K562 (cell line): Measurements from ENCODE around the gene C6orf47. TPM values are rescaled to one million over a fixed set of nuclear protein-coding genes. Genes with fewer than 3 reads are reported as not detected.

Experiments
- CBX3 ChIP-seq, 2 experiments: IDR thresholded peaks; 1 replicate in 1 of 2; 2 replicates in 1 of 2; pipeline ENCODE4 v1.6.1; 2012; ENCODE audit warnings: inconsistent platforms in 2 of 2, low read length in 2 of 2, borderline replicate concordance in 1 of 2, control low read depth in 1 of 2
- MAX ChIP-seq: sonication (generic); formaldehyde crosslinking; IDR thresholded peaks from 2 replicates; pipeline ENCODE4 v1.9.0; 2022; ENCODE audit warnings: mild to moderate bottlenecking, missing genetic modification reagents
- MBD2 ChIP-seq: sonication (generic); IDR thresholded peaks from 2 replicates; pipeline ENCODE4 v1.6.1; 2016; ENCODE audit warnings: low read depth, borderline replicate concordance
- MECOM ChIP-seq: fragments of 250-450 bp; sonication (Bioruptor Pico); IDR thresholded peaks from 2 replicates; pipeline ENCODE4 v1.8.0; 2022; ENCODE audit warnings: inconsistent platforms
- ZNF408 ChIP-seq: fragments of 250-450 bp; sonication (Bioruptor Pico); IDR thresholded peaks from 2 replicates; pipeline ENCODE4 v1.4.0; 2020; ENCODE audit warnings: low read depth, mild to moderate bottlenecking, moderate library complexity
- ZNF740 ChIP-seq, 3 experiments: fragments of 200-800 bp in 1 of 3; sonication (Bioruptor generic) in 1 of 3; sonication (generic) in 1 of 3; formaldehyde crosslinking in 1 of 3; IDR thresholded peaks; 2 replicates each; pipeline versions ENCODE4 v1.6.1 to v1.8.0; 2016 to 2022; ENCODE audit warnings: mild to moderate bottlenecking in 2 of 3, missing compliant biosample characterization in 2 of 3, missing genetic modification characterization in 2 of 3, missing genetic modification reagents in 1 of 3
- polyA plus RNA-seq, 8 experiments: library from polyadenylated mRNA; depleted of rRNA in 4 of 8; stranded (reverse) in 5 of 8; unstranded in 3 of 8; fragments of >200 nt; fragmentation: Nextera tagmentation in 2 of 8; fragmentation: Illumina TruSeq in 1 of 8; extraction: Ambion mirVana in 2 of 8; extraction: Trizol in 1 of 8; gene quantifications; 2 replicates each; pipeline versions ENCODE4 v1.2.1 to v1.2.3, GENCODE V29; 2011 to 2014; ENCODE audit warnings: inconsistent platforms in 1 of 8, missing spikeins in 1 of 8
- total RNA-seq, 7 experiments: library from RNA; depleted of rRNA in 6 of 7; stranded (reverse); fragments of >200 nt in 6 of 7; fragmentation: Illumina TruSeq in 2 of 7; extraction: Trizol in 2 of 7; gene quantifications; 2 replicates each; pipeline versions ENCODE4 v1.2.1 to v1.2.3, GENCODE V29; 2011 to 2021; ENCODE audit warnings: low replicate concordance in 1 of 7
- TF ChIP-seq, protein P1 (sequence below): fragments of 200-400 bp; formaldehyde crosslinking; IDR thresholded peaks from 2 replicates; pipeline ENCODE4 v1.6.1; 2017; ENCODE audit warnings: mild to moderate bottlenecking, low read depth, low read length, moderate library complexity
- TF ChIP-seq, protein P2 (sequence below), 3 experiments: IDR thresholded peaks in 2 of 3; conservative IDR thresholded peaks in 1 of 3; 2 replicates each; pipeline ENCODE4 v1.5.1; 2011 to 2012; ENCODE audit warnings: low read length in 3 of 3, mild to moderate bottlenecking in 3 of 3, control low read depth in 2 of 3, improper control_type of control experiment in 1 of 3, inconsistent platforms in 1 of 3, low read depth in 1 of 3, mixed read lengths in 1 of 3, moderate library complexity in 1 of 3; ENCODE audit not compliant: insufficient read depth in 2 of 3
- TF ChIP-seq, protein P3 (sequence below): IDR thresholded peaks from 2 replicates; pipeline ENCODE4 v1.6.1; 2011; ENCODE audit warnings: borderline replicate concordance, low read depth, mild to moderate bottlenecking, moderate library complexity, low read length; ENCODE audit not compliant: insufficient read depth, poor library complexity, severe bottlenecking
- TF ChIP-seq, protein P4 (sequence below): fragments of 200-800 bp; sonication (Bioruptor generic); IDR thresholded peaks from 2 replicates; pipeline ENCODE4 v1.6.1; 2017; ENCODE audit warnings: missing genetic modification characterization, missing compliant biosample characterization
- TF ChIP-seq, protein P5 (sequence below): IDR thresholded peaks from 3 replicates; pipeline ENCODE4 v1.6.1; 2011; ENCODE audit warnings: borderline replicate concordance, mild to moderate bottlenecking, moderate library complexity; ENCODE audit not compliant: insufficient read length; ENCODE audit errors: extremely low read depth

Gene C6orf47
- total and polyA plus RNA-seq, 9 of the 15 experiments (the other 6 are each of a cell fraction or from before 2014, with no cell fraction given), result 0.14 to 43.8 (median 27.0) TPM

DNA sequence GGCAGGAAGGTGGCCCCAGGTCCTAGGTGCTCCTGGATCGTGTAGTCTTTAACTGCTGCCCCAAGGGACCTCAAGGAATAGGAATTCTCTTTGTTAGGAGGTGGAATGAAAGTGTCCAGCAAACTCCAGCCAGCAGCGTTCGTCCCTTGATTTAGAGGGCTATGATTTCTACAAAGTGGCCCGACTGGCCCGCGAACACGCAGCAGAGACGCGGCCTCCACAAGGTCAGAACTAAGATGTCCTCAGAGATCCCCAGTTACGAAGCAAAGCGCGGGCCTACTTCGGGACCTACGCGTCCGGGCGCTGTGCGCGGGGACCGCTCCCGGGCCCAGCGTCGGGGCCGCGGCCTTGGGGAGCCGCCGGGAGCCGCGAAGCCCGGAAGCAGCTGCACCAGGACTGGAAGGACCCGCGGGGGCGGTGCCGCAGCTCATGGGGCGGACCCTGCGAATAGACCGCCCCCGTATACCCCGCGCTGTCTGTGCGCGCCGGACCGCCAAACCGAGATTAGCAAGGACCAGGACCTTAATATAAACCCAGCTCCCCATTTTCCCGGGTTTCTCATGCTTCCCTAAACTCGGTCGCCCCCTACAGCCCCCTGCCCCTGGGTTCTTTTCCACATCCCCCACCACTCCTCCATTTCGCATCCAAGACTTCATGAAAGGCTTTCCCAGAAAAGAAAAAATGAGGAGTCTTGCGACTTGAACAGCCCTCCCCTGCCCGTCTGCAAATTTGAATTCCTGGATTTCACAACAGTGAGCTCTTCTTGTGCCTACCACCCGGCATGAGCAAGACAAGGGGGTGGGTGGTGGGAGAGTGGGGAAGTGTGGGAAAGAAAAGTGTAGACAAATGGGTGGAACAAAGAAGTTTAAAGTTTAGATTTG lies at the start of gene C6orf47 (continued):
- TF ChIP-seq MAX (CRISPR knock-in tag) (peak; percentile 66; the same call in 1 of the 2 replicates), ZNF408 (CRISPR knock-in tag) (no peak), MBD2 (no peak), CBX3 (IDR thresholded peaks at IDR 0.05; ENCODE audit: borderline replicate concordance in 1 of 2, low read length in 2 of 2) (no peak), MECOM (CRISPR knock-in tag) (peak; percentile 76; the same call in 1 of the 2 replicates), ZNF740 (CRISPR knock-in tag; IDR thresholded peaks at IDR 0.05) (peak; percentile 56; the same call in 1 of the 2 replicates), ZNF740 (tag; IDR thresholded peaks at IDR 0.05) (no peak; a peak in 1 of 4 replicates)
- TF ChIP-seq, protein P1, sequence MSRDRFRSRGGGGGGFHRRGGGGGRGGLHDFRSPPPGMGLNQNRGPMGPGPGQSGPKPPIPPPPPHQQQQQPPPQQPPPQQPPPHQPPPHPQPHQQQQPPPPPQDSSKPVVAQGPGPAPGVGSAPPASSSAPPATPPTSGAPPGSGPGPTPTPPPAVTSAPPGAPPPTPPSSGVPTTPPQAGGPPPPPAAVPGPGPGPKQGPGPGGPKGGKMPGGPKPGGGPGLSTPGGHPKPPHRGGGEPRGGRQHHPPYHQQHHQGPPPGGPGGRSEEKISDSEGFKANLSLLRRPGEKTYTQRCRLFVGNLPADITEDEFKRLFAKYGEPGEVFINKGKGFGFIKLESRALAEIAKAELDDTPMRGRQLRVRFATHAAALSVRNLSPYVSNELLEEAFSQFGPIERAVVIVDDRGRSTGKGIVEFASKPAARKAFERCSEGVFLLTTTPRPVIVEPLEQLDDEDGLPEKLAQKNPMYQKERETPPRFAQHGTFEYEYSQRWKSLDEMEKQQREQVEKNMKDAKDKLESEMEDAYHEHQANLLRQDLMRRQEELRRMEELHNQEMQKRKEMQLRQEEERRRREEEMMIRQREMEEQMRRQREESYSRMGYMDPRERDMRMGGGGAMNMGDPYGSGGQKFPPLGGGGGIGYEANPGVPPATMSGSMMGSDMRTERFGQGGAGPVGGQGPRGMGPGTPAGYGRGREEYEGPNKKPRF, result no peak
- TF ChIP-seq, protein P2, sequence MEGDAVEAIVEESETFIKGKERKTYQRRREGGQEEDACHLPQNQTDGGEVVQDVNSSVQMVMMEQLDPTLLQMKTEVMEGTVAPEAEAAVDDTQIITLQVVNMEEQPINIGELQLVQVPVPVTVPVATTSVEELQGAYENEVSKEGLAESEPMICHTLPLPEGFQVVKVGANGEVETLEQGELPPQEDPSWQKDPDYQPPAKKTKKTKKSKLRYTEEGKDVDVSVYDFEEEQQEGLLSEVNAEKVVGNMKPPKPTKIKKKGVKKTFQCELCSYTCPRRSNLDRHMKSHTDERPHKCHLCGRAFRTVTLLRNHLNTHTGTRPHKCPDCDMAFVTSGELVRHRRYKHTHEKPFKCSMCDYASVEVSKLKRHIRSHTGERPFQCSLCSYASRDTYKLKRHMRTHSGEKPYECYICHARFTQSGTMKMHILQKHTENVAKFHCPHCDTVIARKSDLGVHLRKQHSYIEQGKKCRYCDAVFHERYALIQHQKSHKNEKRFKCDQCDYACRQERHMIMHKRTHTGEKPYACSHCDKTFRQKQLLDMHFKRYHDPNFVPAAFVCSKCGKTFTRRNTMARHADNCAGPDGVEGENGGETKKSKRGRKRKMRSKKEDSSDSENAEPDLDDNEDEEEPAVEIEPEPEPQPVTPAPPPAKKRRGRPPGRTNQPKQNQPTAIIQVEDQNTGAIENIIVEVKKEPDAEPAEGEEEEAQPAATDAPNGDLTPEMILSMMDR (IDR thresholded peaks at IDR 0.05 in 2 of 3, conservative IDR thresholded peaks at IDR 0.05 in 1 of 3; ENCODE audit: insufficient read depth in 2 of 3, low read depth in 1 of 3, low read length in 3 of 3), result no peak
- TF ChIP-seq, protein P3, sequence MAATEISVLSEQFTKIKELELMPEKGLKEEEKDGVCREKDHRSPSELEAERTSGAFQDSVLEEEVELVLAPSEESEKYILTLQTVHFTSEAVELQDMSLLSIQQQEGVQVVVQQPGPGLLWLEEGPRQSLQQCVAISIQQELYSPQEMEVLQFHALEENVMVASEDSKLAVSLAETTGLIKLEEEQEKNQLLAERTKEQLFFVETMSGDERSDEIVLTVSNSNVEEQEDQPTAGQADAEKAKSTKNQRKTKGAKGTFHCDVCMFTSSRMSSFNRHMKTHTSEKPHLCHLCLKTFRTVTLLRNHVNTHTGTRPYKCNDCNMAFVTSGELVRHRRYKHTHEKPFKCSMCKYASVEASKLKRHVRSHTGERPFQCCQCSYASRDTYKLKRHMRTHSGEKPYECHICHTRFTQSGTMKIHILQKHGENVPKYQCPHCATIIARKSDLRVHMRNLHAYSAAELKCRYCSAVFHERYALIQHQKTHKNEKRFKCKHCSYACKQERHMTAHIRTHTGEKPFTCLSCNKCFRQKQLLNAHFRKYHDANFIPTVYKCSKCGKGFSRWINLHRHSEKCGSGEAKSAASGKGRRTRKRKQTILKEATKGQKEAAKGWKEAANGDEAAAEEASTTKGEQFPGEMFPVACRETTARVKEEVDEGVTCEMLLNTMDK, result no peak
- TF ChIP-seq, protein P4, sequence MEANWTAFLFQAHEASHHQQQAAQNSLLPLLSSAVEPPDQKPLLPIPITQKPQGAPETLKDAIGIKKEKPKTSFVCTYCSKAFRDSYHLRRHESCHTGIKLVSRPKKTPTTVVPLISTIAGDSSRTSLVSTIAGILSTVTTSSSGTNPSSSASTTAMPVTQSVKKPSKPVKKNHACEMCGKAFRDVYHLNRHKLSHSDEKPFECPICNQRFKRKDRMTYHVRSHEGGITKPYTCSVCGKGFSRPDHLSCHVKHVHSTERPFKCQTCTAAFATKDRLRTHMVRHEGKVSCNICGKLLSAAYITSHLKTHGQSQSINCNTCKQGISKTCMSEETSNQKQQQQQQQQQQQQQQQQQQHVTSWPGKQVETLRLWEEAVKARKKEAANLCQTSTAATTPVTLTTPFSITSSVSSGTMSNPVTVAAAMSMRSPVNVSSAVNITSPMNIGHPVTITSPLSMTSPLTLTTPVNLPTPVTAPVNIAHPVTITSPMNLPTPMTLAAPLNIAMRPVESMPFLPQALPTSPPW (CRISPR knock-in tag), result no peak
- TF ChIP-seq, protein P5, sequence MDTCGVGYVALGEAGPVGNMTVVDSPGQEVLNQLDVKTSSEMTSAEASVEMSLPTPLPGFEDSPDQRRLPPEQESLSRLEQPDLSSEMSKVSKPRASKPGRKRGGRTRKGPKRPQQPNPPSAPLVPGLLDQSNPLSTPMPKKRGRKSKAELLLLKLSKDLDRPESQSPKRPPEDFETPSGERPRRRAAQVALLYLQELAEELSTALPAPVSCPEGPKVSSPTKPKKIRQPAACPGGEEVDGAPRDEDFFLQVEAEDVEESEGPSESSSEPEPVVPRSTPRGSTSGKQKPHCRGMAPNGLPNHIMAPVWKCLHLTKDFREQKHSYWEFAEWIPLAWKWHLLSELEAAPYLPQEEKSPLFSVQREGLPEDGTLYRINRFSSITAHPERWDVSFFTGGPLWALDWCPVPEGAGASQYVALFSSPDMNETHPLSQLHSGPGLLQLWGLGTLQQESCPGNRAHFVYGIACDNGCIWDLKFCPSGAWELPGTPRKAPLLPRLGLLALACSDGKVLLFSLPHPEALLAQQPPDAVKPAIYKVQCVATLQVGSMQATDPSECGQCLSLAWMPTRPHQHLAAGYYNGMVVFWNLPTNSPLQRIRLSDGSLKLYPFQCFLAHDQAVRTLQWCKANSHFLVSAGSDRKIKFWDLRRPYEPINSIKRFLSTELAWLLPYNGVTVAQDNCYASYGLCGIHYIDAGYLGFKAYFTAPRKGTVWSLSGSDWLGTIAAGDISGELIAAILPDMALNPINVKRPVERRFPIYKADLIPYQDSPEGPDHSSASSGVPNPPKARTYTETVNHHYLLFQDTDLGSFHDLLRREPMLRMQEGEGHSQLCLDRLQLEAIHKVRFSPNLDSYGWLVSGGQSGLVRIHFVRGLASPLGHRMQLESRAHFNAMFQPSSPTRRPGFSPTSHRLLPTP, result no peak
